Panc1 (cell line): ENCODE data around the gene NPPC.

ENCODE experiments used
- POLR2AphosphoS5 ChIP-seq: IDR thresholded peaks from 2 replicates; pipeline ENCODE4 v1.6.1; 2012; ENCODE audit warnings: mild to moderate bottlenecking, low read depth, low read length, moderate library complexity
- SIN3A ChIP-seq: IDR thresholded peaks from 2 replicates; pipeline ENCODE4 v1.6.1; 2012; ENCODE audit warnings: low read depth, mild to moderate bottlenecking, low read length, moderate library complexity, borderline replicate concordance; ENCODE audit not compliant: insufficient read depth
- TCF7L2 ChIP-seq: IDR thresholded peaks from 2 replicates; pipeline ENCODE4 v1.6.1; 2011; ENCODE audit warnings: mild to moderate bottlenecking, low read depth, low read length, inconsistent platforms
- TF ChIP-seq, protein P1 (sequence below): fragments of 450-650 bp; IDR thresholded peaks from 2 replicates; pipeline ENCODE4 v1.5.1; 2017; ENCODE audit warnings: mild to moderate bottlenecking
- TF ChIP-seq, protein P2 (sequence below), 2 experiments: IDR thresholded peaks; 2 replicates each; pipeline ENCODE4 v1.6.1; 2011 to 2012; ENCODE audit warnings: low read depth in 2 of 2, control low read depth in 1 of 2, low read length in 1 of 2, mild to moderate bottlenecking in 1 of 2, moderate library complexity in 1 of 2; ENCODE audit not compliant: insufficient read depth in 1 of 2

DNA sequence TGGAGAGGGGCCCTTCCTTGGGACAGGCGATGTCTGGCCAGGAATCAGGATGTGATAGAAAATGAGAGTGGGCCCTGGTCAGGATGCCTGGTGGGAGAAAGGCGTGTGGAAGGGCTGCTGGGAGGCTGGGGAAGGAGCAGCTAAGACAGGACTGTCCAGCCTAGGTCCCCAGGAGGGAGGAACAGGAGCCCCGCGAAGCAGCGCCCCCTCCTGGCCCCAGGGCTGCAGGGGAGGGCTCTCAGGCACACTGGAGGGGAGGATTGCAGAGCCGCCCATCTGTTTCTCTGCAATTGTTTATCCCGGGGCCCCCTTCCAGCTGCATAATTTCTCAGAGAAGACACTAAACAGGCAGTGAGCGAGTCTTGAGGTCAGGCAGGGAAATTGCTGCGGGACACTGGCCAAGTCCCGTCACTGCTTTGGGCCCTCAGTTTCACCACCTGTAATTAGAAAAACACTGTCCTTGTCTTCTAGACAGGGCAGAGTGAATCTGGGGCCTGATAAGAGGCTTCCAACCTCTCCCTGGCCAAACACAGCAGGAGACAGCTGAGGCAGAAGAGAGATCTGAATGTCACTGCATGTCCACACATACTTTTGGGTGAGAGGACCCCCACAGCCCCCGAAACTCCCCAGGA lies 3.9 kb upstream of the NPPC start:
- TF ChIP-seq, protein P1, sequence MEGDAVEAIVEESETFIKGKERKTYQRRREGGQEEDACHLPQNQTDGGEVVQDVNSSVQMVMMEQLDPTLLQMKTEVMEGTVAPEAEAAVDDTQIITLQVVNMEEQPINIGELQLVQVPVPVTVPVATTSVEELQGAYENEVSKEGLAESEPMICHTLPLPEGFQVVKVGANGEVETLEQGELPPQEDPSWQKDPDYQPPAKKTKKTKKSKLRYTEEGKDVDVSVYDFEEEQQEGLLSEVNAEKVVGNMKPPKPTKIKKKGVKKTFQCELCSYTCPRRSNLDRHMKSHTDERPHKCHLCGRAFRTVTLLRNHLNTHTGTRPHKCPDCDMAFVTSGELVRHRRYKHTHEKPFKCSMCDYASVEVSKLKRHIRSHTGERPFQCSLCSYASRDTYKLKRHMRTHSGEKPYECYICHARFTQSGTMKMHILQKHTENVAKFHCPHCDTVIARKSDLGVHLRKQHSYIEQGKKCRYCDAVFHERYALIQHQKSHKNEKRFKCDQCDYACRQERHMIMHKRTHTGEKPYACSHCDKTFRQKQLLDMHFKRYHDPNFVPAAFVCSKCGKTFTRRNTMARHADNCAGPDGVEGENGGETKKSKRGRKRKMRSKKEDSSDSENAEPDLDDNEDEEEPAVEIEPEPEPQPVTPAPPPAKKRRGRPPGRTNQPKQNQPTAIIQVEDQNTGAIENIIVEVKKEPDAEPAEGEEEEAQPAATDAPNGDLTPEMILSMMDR, result peak; percentile 74
- TF ChIP-seq SIN3A (no peak), TCF7L2 (no peak), POLR2AphosphoS5 (no peak)
- TF ChIP-seq, protein P2, sequence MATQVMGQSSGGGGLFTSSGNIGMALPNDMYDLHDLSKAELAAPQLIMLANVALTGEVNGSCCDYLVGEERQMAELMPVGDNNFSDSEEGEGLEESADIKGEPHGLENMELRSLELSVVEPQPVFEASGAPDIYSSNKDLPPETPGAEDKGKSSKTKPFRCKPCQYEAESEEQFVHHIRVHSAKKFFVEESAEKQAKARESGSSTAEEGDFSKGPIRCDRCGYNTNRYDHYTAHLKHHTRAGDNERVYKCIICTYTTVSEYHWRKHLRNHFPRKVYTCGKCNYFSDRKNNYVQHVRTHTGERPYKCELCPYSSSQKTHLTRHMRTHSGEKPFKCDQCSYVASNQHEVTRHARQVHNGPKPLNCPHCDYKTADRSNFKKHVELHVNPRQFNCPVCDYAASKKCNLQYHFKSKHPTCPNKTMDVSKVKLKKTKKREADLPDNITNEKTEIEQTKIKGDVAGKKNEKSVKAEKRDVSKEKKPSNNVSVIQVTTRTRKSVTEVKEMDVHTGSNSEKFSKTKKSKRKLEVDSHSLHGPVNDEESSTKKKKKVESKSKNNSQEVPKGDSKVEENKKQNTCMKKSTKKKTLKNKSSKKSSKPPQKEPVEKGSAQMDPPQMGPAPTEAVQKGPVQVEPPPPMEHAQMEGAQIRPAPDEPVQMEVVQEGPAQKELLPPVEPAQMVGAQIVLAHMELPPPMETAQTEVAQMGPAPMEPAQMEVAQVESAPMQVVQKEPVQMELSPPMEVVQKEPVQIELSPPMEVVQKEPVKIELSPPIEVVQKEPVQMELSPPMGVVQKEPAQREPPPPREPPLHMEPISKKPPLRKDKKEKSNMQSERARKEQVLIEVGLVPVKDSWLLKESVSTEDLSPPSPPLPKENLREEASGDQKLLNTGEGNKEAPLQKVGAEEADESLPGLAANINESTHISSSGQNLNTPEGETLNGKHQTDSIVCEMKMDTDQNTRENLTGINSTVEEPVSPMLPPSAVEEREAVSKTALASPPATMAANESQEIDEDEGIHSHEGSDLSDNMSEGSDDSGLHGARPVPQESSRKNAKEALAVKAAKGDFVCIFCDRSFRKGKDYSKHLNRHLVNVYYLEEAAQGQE (IDR thresholded peaks at IDR 0.05; ENCODE audit: insufficient read depth in 1 of 2, low read depth in 2 of 2, low read length in 1 of 2), result no peak
